Stimulated activated CD8-positive, alpha-beta memory T cell treated with anti-CD3 and anti-CD28 coated beads, Interleukin-12 subunit alpha, Interleukin-12 subunit beta, amount 100 ng/mL, for 24 hours (primary cell): ENCODE measurements around the gene GTPBP10.
A peak's percentile ranks its signal among the peaks of the same experiment; 100 is the strongest.
"Not testable (repeated sequence)": the region's sequence is repeated elsewhere in the genome, so short reads cannot be mapped to it uniquely, and the experiment has no call there.

ENCODE experiments used
- DNase-seq: peaks from one replicate; pipeline ENCODE4 v3.0.0-alpha.2; 2020; ENCODE audit errors: extremely low read depth

Gene GTPBP10, protein sequence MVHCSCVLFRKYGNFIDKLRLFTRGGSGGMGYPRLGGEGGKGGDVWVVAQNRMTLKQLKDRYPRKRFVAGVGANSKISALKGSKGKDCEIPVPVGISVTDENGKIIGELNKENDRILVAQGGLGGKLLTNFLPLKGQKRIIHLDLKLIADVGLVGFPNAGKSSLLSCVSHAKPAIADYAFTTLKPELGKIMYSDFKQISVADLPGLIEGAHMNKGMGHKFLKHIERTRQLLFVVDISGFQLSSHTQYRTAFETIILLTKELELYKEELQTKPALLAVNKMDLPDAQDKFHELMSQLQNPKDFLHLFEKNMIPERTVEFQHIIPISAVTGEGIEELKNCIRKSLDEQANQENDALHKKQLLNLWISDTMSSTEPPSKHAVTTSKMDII

DNA sequence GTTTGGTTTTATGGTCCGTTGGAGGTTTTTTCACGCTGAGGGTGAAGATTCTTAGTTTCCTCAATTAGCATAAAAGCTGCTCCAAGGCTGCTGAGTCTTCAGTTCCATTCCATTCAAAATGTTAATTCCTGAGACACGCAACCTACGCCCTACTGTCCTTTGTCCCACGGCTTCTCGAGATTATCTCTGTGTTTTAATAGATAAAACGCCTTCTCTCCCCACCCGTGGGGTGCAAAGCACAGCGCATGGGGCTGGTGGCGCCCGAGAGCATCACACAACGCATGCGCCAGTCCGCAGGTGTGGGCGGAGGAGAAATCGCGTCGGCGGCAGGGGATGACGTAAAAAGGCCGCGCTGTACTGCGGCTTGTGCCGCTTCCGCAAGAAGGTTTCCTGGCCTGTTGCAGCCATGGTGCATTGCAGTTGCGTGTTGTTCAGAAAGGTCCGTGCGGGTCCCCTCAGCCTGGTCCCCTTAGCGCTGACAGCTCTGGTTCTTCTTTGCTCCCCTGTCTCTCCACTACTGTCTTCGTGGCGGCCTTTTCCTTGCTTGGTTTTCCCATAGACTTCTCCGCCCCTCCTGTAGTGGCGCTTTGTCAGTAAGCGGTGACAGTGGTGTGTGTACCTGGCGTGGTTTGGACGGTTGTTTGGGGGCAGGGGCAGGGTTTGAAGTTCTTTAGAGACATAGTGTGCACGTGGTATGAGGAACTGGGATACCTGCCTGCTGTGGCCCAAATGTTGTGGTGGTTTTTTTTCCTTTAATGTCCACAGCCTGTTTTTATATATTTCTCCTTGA, at the start of gene GTPBP10:
GTPBP10 (plus strand) TSS at position 381 of the 790 bp plus-strand sequence; CDS start at position 407, 26 bp downstream.
- peak; percentile 88 for DNase-seq

DNA sequence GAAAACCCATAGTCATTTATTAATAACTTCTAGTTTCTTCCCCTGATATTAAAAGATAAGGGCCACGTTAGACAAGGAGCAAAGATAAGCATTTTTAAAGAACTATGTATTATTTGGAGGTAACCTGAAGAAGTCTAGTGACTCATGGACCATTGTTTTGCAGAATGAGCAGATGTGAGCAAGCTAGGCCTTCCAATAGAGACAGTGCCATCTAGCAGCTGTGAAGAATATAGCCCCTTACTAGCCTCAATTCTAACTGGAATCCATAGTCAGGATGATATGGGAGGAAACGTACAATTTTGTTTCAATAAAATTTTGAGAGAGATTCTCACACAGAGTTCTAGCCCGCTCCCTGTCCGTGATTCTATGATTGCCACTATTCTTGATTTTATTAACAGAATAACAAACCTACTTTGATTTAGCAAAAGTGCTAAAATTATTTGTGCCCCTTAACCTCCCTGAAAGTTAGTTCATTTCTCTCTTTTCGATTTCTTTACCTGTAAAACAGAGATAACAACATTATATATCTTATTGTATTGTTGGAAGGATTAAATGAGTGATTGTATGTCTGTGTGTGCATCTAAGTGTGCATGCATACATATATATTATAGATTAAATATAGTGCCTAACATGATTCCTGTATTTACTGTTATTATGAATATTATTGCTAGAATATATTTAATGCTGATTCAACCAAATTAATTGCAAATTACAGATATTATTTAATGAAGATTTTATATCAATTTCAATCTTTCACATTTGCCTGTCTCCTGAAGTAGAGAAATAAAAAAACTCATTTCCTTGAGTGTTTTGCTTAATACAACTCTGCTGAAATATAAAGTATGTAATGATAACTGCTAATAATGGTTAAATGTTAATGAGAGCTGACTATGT, 48.1 kb upstream of the GTPBP10 start:
- no peak for DNase-seq

DNA sequence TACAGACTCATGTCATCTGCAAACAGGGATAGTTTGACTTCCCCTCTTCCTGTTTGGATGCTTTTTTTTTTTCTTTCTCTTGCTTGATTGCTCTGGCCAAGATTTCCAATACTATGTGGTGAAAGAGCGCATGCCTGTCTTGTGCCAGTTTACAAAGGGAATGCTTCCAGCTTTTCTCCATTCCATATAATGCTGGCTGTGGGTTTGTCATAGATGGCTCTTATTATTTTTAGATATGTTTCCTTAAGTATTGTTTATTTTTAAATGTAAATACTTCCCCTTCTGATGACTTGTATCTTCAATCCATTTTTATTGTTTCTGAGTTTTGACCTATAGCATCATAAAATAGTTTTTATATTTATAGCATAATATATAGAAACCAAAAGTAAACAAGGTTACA, 43.3 kb upstream of the GTPBP10 start:
- DNase-seq, result no peak

DNA sequence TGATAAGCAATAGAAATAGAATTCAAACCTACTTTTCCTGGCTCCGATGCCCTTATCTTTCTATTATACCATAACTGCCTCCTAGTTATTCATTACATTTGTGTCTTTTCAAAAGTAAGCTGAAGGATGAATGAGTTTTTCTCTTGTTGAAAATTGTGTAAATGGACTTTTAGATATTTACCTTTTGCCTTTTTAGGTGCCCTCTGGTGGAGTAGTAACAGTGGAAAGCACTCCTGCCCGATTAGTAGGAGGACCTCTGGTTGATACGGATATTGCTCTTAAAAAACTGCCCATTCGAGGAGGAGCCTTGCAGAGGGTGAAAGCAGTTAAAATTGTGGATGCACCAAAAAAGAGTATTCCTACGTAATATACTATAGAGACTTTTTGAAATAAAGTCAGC, 36.6 kb upstream of the GTPBP10 start:
- no peak for DNase-seq

DNA sequence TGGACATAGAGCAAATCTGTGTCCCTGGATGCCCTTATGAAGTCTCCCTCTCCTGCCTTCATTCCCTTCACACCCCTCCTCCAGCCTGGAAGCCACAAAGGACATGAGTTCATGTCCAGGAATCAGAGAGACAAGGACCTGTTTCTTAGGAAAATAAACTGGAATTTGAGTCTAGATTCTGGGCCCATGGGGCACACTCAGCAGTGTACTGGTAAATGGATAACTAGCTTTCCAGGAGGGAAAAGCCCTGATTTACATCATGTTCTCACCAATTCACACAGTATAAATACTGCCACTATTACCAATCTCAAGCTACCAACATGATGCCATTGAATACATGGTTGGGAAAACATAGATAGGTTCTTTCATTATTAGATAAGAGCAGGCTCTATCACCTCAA, 35.3 kb upstream of the GTPBP10 start:
- no peak for DNase-seq

DNA sequence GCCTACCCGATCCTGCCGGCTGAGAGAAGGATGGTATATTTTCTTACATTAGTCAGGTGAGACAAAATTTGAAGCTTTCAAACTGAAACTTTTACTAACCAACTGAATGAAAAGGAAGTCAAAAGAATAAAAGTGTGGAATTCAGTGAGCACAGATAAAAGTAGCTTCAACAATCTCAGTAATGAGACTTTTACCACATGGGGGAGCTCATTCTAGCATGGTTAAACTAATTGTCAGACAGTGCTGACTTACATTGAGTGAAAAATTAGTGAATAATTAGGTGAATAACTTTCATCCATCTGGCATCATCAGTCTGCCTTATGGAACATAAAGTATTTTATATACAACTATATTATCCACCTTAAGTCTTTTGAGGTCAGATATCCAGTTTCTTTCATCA, 33.8 kb upstream of the GTPBP10 start:
- no peak for DNase-seq

DNA sequence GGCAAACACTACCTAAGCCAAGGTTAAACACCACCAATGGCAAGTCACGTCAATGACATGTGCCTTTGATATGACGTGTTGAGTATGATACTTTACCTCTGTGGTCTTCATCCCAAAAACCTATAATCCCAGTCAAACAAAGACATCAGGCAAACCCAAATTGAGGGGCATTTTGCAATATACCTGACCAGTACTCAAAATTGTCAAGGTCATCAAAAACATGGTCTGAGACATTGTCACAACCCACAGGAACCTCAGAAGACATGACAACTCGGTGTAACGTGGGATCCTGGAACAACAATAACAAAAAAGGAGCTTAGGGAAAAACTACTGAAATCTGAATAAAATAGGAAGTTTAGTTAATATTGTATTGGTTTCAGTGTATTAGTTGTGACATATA, 32.6 kb upstream of the GTPBP10 start:
- DNase-seq, result no peak

DNA sequence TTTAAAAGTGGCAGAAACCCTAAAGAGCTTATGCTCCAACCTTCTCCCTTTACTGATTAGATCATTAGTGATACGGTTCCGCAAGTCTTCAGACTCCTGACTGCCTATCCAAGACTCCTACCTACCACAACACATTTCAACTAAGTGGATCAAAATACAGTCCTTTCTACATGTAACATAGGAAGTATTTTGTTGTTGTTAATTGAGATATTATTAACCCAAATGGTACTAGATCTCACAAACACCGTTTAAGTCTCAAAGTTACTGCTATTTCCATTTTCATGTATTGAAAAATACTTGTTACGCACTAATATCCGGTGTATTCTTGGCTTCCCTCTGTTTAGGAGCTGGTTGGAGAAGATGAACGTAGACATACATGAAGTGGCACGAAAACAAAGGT, 26.5 kb upstream of the GTPBP10 start:
- no peak for DNase-seq

DNA sequence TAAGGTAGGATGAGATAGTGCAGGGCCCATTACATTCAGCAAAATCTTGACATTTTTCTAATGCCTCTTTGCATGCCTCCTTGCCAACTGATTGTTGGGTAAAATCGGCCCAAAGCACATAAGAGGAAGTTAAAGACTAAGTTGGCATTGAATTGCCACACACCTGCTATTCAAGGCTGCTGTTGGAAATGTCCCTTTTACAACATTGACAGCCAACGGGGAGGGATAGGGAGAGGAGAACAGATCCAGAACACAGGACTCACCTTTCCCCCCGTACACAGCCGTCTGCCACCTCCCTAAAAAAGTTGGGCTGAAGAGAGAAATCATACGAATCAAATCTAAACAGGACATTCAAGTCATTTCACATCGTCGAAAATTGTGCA, 26.1 kb upstream of the GTPBP10 start:
- DNase-seq, result no peak

DNA sequence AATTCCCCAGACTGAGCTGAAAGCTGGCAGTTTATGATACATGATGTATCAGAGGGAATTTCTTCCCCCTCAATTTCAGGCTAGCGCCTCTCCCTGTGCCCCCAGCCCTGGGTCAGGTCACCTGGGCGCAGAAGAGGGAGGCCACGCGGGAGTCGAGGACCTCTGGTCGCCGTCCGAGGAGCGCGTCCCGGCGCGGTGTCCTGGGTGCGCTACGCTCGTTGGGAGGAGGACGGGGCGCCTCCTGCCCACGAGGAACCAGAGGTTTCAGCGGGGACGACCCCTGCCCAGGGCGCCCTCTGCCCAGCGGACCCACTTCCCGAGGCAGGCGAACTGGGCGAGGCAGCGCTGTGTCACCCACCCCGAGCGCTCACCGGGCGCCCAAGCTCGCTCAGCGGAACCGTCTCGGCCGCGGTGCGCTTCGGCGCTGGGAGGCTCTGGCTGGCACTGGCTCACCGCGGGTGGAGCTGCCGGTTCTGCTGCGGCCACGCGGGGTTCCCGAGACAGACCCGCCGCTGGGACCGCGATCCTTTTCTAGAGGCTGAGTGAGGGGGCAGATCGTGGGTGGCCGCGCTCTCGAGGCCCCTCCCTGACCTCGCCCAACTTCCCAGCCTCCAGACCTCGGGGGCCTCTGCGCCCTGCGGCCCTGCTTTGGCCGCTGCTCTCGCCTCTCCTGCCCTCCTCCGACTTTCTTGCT, 25.6 kb upstream of the GTPBP10 start, which contains the start of gene FAM237B:
FAM237B (minus strand) TSS at position 504 of the 694 bp plus-strand sequence. CDS start 1,556 bp downstream, outside the sequence.
- DNase-seq, result no peak

DNA sequence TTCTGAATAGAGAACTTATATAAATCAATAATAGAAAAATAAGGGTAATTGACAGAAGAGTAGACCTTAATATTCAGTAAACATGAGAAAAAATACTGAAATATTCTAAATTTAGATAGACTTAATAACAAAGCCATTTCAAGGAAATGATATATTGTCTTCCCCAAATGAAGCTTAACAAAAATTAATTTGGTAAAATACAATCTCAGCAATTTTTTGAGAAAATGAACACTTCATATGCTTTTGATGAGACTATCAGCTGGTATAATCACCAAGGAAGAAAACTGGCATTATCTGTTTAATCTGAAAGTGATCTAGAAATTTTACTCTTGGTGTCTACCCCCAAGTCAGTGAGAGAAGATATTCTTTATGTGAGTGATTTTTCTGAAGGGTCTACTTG, 23.7 kb upstream of the GTPBP10 start:
- DNase-seq, result no peak

DNA sequence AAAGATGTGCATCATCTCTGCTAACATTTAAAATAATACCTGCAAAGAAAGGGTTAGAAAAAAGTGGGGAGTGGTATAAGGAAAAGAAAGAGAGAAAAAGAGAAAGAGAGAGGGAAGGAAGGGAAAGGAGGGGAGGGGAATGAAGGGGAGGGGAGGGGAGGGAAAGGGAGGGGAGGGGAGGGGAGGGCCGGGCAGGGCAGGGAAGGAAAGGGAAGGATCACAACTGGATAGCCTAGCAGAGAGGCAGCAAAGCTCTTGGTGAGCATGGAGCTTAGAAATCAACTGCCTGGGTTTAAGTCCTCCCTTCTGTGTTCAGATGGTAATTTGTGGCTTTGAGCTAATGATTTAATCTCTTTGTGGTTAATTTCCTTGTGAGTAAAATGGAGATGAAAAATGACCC, 20.0 kb upstream of the GTPBP10 start:
- DNase-seq, result no peak

DNA sequence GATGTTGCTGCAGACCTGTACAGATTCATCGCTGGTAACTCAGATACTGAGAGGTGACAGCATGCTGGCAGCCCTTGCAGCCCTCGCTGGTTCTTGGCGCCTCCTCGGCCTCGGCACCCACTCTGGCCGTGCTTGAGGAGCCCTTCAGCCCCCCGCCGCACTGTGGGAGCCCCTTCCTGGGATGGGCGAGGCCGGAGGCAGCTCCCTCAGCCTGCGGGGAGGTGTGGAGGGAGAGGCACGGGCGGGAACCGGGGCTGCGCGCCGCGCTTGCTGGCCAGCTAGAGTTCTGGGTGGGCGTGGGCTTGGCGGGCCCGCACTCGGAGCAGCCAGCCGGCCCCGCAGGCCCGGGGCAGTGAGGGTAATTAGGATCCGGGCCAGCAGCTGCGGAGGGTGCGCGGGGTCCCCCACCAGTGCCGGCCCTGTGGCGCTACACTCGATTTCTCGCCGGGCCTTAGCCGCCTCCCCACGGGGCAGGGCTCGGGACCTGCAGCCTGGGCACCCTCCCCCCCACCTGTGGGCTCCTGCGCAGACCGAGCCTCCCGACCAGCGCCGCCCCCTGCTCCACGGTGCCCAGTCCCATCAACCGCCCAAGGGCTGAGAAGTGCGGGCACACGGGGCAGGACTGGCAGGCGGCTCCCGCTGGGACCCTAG, 12.2 kb upstream of the GTPBP10 start:
- DNase-seq, result no peak

DNA sequence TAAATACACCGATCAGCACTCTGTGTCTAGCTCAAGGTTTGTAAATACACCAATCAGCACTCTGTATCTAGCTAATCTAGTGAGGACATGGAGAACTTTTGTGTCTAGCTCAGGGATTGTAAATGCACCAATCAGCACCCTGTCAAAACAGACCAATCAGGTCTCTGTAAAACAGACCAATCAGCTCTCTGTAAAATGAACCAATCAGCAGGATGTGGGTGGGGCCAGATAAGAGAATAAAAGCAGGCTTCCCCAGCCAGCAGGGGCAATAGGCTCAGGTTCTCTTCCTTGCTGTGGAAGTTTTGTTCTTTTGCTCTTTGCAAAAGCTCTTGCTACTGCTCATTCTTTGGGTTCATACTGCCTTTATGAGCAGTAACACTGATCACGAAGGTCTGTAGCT, 11.6 kb upstream of the GTPBP10 start:
- not testable (repeated sequence) for DNase-seq

DNA sequence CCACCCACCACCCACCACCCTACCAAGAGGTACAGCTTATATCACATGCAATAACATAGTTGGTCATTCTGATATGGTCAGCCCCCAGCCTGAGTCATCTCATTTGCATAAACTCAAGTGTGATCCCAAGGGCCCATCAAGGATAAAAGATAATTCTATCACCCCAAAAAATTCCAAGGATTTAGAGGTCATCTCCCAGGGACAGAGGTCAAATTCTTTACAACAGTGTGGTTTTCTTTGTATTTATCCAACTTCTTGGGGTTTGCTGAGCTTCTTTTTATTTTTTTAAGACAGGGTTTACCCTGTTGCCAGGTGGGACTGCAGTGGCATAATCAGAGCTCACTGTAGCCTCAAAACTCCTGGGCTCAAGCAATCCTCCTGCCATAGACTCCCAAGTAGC, 9.4 kb upstream of the GTPBP10 start:
- no peak for DNase-seq

DNA sequence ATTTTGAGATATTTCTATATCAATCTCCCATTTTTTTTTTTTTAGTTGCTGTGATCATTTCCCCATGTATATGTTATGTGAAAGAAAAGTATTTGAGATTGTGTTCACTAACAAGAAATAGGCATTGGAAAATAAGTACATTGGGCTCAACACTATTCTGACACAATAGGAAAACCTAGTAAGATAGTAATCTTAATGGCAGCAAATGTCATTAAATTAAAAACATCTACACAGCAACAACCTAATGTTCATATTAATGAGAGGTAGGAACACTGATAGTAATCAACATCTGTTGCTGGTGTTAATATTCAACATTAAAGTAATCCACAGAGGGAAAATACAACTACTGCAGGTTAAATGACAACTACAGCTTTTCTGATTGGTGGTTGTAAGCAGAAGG, 1.5 kb upstream of the GTPBP10 start:
- no peak for DNase-seq

DNA sequence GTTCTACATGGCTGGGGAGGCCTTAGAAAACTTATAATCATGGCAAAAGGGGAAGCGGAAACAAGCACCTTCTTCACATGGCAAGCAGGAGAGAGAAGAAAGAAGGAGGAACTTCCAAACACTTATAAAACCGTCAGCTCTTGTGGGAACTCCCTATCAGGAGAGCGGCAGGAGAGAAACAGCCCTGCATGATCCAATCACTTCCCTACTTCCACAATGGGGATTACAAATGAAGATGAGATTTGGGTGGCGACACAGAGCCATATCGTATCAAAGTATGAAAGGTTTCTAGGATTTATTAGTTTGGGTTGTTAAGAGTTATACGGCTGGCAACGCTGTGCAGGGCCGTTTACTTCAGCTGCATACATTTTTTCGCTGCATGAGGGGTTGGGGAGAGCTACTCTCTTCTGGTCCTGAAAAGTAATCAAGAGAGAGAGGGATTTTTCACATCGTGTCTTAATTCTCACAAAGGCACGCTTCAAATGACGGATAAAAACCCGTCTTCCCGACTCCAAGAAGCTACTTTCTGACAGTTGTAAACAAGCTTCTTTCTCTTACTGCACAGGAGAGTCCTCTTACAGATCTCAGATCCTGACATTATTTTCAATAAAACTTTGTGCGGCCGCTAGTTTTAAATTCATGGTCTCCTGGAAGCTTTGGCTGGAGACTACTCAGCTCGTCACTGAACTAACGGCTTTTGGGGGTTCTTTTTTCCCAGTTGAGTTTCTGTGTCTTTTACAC, 751 bp upstream of the GTPBP10 start:
- DNase-seq, result no peak

DNA sequence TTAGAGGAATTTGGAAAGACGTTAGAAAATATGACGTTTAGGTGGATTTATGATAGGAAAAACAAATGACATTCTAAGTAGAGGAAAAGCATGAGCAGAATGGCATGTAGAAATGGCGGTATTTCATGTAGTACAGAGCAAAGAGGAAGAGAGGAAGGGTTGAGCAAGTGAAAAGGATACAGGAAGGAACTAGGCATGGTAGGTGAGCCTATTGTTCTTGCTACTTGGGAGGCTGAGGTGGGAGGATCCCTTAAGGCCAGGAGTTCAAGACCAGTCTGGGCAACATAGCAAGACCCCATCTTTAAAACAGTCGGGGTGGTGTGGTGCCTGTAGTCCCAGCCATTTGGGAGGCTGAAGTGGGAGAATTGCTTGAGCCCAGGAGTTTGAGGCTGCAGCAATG, 1.2 kb downstream of the GTPBP10 start:
- no peak for DNase-seq

DNA sequence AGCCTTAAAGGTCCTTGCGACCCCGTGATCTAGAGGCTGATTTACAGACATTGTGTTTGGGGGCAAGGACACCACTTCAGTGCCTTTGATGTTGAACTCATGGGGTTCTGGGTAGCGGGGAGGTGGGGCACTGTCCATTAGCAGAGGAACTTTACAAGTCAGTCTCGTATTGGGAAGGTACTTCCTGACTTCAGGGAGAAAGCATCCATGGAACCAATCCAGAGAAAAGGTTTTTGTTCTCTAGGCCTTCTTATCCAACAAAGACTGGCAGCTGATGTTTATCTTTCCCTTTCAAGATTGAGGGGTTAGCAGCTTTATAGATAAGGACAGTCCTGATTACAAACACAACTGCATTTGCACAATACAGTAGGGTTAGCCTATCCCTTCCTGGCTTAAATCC, 2.8 kb downstream of the GTPBP10 start:
- no peak for DNase-seq

DNA sequence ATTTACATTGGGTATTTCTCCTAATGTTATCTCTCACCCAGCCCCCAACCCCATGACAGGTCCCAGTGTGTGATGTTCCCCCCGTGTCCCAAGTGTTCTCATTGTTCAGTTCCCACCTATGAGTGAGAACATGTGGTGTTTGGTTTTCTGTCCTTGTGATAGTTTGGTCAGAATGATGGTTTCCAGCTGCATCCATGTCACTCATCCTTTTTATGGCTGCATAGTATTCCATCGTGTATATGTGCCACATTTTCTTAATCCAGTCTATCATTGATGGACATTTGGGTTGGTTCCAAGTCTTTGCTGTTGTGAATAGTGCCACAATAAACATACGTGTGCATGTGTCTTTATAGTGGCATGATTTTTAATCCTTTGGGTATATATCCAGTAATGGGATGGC, 3.5 kb downstream of the GTPBP10 start:
- not testable (repeated sequence) for DNase-seq
